Measurements from ENCODE around the gene ZNF84.

GRCh38 chr12:133026996-133027395 is 10.3 kb upstream of the ZNF84 start:
- TF ChIP-seq CTCF (IDR thresholded peaks at IDR 0.05) (no peak), POLR2A (IDR thresholded peaks at IDR 0.05) (no peak)
